K562 (cell line): ENCODE data around the gene CLCNKA. TPM values are rescaled to one million over a fixed set of nuclear protein-coding genes. Genes with fewer than 3 reads are reported as not detected.
A peak's percentile ranks its signal among the peaks of the same experiment; 100 is the strongest.

Source experiments
- BRCA1 ChIP-seq, 2 experiments: fragments of 450-650 bp in 1 of 2; sonication (generic) in 1 of 2; formaldehyde crosslinking in 1 of 2; IDR thresholded peaks; 2 replicates each; pipeline versions ENCODE4 v1.5.0 to v1.6.1; 2017 to 2020; ENCODE audit warnings: mild to moderate bottlenecking in 1 of 2, missing genetic modification reagents in 1 of 2
- CBX3 ChIP-seq, 2 experiments: IDR thresholded peaks; 1 replicate in 1 of 2; 2 replicates in 1 of 2; pipeline ENCODE4 v1.6.1; 2012; ENCODE audit warnings: inconsistent platforms in 2 of 2, low read length in 2 of 2, borderline replicate concordance in 1 of 2, control low read depth in 1 of 2
- DMBX1 ChIP-seq: fragments of 250-450 bp; sonication (Bioruptor Pico); IDR thresholded peaks from 2 replicates; pipeline ENCODE4 v1.8.0; 2022; ENCODE audit warnings: inconsistent platforms, mild to moderate bottlenecking, moderate library complexity, borderline replicate concordance
- ESRRA ChIP-seq: fragments of 450-650 bp; IDR thresholded peaks from 2 replicates; pipeline ENCODE4 v1.6.1; 2014; ENCODE audit warnings: low read depth, mild to moderate bottlenecking, moderate library complexity, borderline replicate concordance
- ETV6 ChIP-seq, 3 experiments: fragments of 150-350 bp in 1 of 3; sonication (generic) in 1 of 3; formaldehyde crosslinking in 1 of 3; IDR thresholded peaks; 2 replicates each; pipeline versions ENCODE4 v1.6.1 to v1.8.0; 2014 to 2022; ENCODE audit warnings: borderline replicate concordance in 2 of 3, low read depth in 2 of 3, antibody characterized with exemption in 1 of 3, low read length in 1 of 3, mild to moderate bottlenecking in 1 of 3, missing genetic modification reagents in 1 of 3
- GABPA ChIP-seq: fragments of 200-800 bp; sonication (Bioruptor generic); conservative IDR thresholded peaks from 2 replicates; pipeline ENCODE4 v1.6.1; 2016; ENCODE audit warnings: low read depth, missing genetic modification characterization, missing compliant biosample characterization
- HMG20B ChIP-seq: fragments of 250-450 bp; sonication (Bioruptor Pico); IDR thresholded peaks from 2 replicates; pipeline ENCODE4 v1.5.0; 2021; ENCODE audit warnings: mild to moderate bottlenecking
- NFYB ChIP-seq: IDR thresholded peaks from 2 replicates; pipeline ENCODE4 v1.6.1; 2011; ENCODE audit warnings: mild to moderate bottlenecking, moderate library complexity; ENCODE audit not compliant: insufficient read length; ENCODE audit errors: extremely low read depth
- POLR2AphosphoS5 ChIP-seq: IDR thresholded peaks from 2 replicates; pipeline ENCODE4 v1.6.1; 2011; ENCODE audit warnings: mild to moderate bottlenecking, low read depth, low read length, moderate library complexity; ENCODE audit not compliant: control insufficient read depth, insufficient read depth
- PPARD ChIP-seq: fragments of 250-450 bp; sonication (Bioruptor Pico); IDR thresholded peaks from 2 replicates; pipeline ENCODE4 v1.8.0; 2022; ENCODE audit warnings: inconsistent platforms, mild to moderate bottlenecking, moderate library complexity
- SRSF1 ChIP-seq: fragments of 200-400 bp; formaldehyde crosslinking; IDR thresholded peaks from 2 replicates; pipeline ENCODE4 v1.6.1; 2017; ENCODE audit warnings: mild to moderate bottlenecking, low read depth, low read length, moderate library complexity
- ZNF512 ChIP-seq: IDR thresholded peaks from 2 replicates; pipeline ENCODE4 v1.6.1; 2016; ENCODE audit warnings: missing genetic modification characterization, missing compliant biosample characterization
- polyA plus RNA-seq, 8 experiments: library from polyadenylated mRNA; depleted of rRNA in 4 of 8; stranded (reverse) in 5 of 8; unstranded in 3 of 8; fragments of >200 nt; fragmentation: Nextera tagmentation in 2 of 8; fragmentation: Illumina TruSeq in 1 of 8; extraction: Ambion mirVana in 2 of 8; extraction: Trizol in 1 of 8; gene quantifications; 2 replicates each; pipeline versions ENCODE4 v1.2.1 to v1.2.3, GENCODE V29; 2011 to 2014; ENCODE audit warnings: inconsistent platforms in 1 of 8, missing spikeins in 1 of 8
- total RNA-seq, 7 experiments: library from RNA; depleted of rRNA in 6 of 7; stranded (reverse); fragments of >200 nt in 6 of 7; fragmentation: Illumina TruSeq in 2 of 7; extraction: Trizol in 2 of 7; gene quantifications; 2 replicates each; pipeline versions ENCODE4 v1.2.1 to v1.2.3, GENCODE V29; 2011 to 2021; ENCODE audit warnings: low replicate concordance in 1 of 7
- TF ChIP-seq, protein P1 (sequence below): sonication (generic); formaldehyde crosslinking; IDR thresholded peaks from 2 replicates; pipeline ENCODE4 v1.8.0; 2022; ENCODE audit warnings: mild to moderate bottlenecking, missing genetic modification reagents
- TF ChIP-seq, protein P2 (sequence below), 2 experiments: fragments of 200-800 bp in 1 of 2; sonication (Bioruptor generic) in 1 of 2; sonication (generic) in 1 of 2; formaldehyde crosslinking in 1 of 2; IDR thresholded peaks in 1 of 2; conservative IDR thresholded peaks in 1 of 2; 2 replicates each; pipeline versions ENCODE4 v1.5.0 to v1.6.1; 2016 to 2020; ENCODE audit warnings: missing compliant biosample characterization in 1 of 2, missing genetic modification characterization in 1 of 2, missing genetic modification reagents in 1 of 2
- TF ChIP-seq, protein P3 (sequence below): fragments of 450-650 bp; formaldehyde crosslinking; IDR thresholded peaks from 2 replicates; pipeline ENCODE4 v1.4.0; 2020; ENCODE audit warnings: mild to moderate bottlenecking, moderate library complexity
- TF ChIP-seq, protein P4 (sequence below): sonication (generic); formaldehyde crosslinking; IDR thresholded peaks from 2 replicates; pipeline ENCODE4 v1.8.0; 2022; ENCODE audit warnings: mild to moderate bottlenecking, missing genetic modification reagents

Gene CLCNKA
- total and polyA plus RNA-seq, 9 of the 15 experiments (the other 6 are each of a cell fraction or from before 2014, with no cell fraction given), result 0.03 to 0.37 (median 0.10) TPM; not detected in 3

DNA sequence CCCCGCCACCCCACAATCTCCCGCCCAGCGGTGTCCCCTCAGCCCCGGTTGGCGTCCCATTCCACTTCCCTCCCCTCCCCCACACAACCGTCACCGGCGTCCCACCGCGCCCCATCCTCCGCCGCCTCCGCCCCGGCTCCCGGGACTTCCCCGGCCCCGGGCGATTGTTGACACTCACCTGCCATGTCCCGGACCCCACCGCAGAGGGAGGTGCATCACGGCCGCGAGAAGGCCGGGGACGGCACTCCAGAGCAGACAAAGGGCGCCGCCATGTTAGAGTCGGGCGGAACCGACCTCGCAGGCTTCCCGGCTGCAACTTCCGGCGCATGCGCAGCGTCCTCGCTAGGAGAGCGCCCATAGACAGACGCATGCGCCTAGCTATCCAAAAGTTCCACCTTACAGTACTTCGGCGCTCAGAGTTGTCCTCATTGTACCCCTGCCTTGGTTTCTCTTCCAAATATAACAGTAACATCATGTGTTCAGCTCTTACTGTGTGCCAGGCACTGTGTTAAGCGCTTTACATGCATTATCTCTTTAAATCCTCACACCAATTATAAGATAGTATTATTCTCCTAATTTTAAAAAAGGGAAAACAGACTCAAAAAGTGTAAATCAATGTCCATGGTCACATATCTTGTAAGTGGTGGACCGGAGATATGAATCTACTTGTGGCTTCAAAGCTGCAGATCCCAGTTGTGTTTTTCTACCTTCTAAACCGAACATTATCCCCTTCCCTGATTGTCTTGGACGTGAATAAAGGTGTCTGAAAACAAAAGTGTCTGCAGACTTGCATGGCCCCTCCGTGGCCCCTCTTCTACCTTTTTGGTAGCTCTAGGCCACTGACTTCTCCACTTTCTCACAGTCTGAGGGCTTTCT is 45.8 kb upstream of the CLCNKA start, which contains the start of gene ZBTB17 (continued):
- TF ChIP-seq PPARD (CRISPR knock-in tag) (no peak), BRCA1 (IDR thresholded peaks at IDR 0.05) (no peak), BRCA1 (CRISPR knock-in tag; IDR thresholded peaks at IDR 0.05) (no peak), HMG20B (no peak), POLR2AphosphoS5 (0 out of 2 replicates have a peak, but pooled peaks have one; percentile 33), DMBX1 (CRISPR knock-in tag) (no peak), ETV6 (IDR thresholded peaks at IDR 0.05; ENCODE audit: borderline replicate concordance in 1 of 2, low read depth in 2 of 2, low read length in 1 of 2) (0 out of 4 replicates have a peak, but pooled peaks of 1 of the 2 experiments have one; percentile 24), ETV6 (CRISPR knock-in tag; IDR thresholded peaks at IDR 0.05; ENCODE audit: borderline replicate concordance) (no peak), GABPA (peak; percentile 94), CBX3 (IDR thresholded peaks at IDR 0.05; ENCODE audit: borderline replicate concordance in 1 of 2, low read length in 2 of 2) (peak in 1 of 2 experiments; percentile 53; a peak in 1 of 3 replicates), ZNF512 (tag) (no peak), NFYB (no peak), ESRRA (peak; percentile 68), SRSF1 (0 out of 2 replicates have a peak, but pooled peaks have one; percentile 66)
- TF ChIP-seq, protein P1, sequence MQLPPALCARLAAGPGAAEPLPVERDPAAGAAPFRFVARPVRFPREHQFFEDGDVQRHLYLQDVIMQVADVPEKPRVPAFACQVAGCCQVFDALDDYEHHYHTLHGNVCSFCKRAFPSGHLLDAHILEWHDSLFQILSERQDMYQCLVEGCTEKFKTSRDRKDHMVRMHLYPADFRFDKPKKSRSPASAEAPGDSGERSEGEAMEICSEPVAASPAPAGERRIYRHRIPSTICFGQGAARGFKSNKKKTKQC, result peak; percentile 50; the same call in 1 of the 2 replicates
- TF ChIP-seq, protein P2, sequence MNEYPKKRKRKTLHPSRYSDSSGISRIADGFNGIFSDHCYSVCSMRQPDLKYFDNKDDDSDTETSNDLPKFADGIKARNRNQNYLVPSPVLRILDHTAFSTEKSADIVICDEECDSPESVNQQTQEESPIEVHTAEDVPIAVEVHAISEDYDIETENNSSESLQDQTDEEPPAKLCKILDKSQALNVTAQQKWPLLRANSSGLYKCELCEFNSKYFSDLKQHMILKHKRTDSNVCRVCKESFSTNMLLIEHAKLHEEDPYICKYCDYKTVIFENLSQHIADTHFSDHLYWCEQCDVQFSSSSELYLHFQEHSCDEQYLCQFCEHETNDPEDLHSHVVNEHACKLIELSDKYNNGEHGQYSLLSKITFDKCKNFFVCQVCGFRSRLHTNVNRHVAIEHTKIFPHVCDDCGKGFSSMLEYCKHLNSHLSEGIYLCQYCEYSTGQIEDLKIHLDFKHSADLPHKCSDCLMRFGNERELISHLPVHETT (CRISPR knock-in tag; conservative IDR thresholded peaks at IDR 0.05 in 1 of 2, IDR thresholded peaks at IDR 0.05 in 1 of 2), result peak in 1 of 2 experiments; percentile 94; a peak in 2 of 4 replicates
- TF ChIP-seq, protein P3, sequence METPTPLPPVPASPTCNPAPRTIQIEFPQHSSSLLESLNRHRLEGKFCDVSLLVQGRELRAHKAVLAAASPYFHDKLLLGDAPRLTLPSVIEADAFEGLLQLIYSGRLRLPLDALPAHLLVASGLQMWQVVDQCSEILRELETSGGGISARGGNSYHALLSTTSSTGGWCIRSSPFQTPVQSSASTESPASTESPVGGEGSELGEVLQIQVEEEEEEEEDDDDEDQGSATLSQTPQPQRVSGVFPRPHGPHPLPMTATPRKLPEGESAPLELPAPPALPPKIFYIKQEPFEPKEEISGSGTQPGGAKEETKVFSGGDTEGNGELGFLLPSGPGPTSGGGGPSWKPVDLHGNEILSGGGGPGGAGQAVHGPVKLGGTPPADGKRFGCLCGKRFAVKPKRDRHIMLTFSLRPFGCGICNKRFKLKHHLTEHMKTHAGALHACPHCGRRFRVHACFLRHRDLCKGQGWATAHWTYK (CRISPR knock-in tag), result peak; percentile 46; the same call in 1 of the 2 replicates
- TF ChIP-seq, protein P4, sequence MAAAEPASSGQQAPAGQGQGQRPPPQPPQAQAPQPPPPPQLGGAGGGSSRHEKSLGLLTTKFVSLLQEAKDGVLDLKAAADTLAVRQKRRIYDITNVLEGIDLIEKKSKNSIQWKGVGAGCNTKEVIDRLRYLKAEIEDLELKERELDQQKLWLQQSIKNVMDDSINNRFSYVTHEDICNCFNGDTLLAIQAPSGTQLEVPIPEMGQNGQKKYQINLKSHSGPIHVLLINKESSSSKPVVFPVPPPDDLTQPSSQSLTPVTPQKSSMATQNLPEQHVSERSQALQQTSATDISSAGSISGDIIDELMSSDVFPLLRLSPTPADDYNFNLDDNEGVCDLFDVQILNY, result 0 out of 2 replicates have a peak, but pooled peaks have one; percentile 65
